ENCODE measurements around the gene TDRD1. TPM values are rescaled to one million over a fixed set of nuclear protein-coding genes. Genes with fewer than 3 reads are reported as not detected.

Gene TDRD1
- total and polyA plus RNA-seq, 9 of the 15 experiments (the other 6 are each of a cell fraction or from before 2014, with no cell fraction given) = not detected

- ChIA-PET POLR2A (no interaction called here), CTCF (ENCODE audit: low intra/inter-chr PET ratio) (no interaction called here)
These were observed 102.3 kb downstream of the TDRD1 start for GRCh38 chr10:114281461-114281860.

More at GRCh38 chr10:114281461-114281860, 102.3 kb downstream of the TDRD1 start:
- Histone ChIP-seq H4K20me1 (replicated peaks; ENCODE audit: control insufficient read depth, insufficient read depth, low read length) (no peaks in the 10 kb centered on the region), H3K4me3 (no peak overlapping the region), H2AFZ (ENCODE audit: low read depth, low read length) (no peak overlapping the region), H3K79me2 (ENCODE audit: control insufficient read depth, insufficient read depth, low read length) (no peaks in the 10 kb centered on the region), H3K9ac (ENCODE audit: insufficient read depth in 1 of 2, low read depth in 2 of 2, low read length in 2 of 2) (no peak overlapping the region), H3K4me1 (replicated peaks in 1 of 2; ENCODE audit: control insufficient read depth in 2 of 2, insufficient read depth in 2 of 2, low read length in 2 of 2) (peaks cover 0 to 6% of the 10 kb centered on the region in 2 experiments; a peak in 2 of 5 replicates), H3K9me1 (ENCODE audit: control insufficient read depth, insufficient read depth, low read length) (no peaks in the 10 kb centered on the region), H3K9me3 (replicated peaks; ENCODE audit: control insufficient read depth, insufficient read depth, low read depth, low read length) (no peaks in the 10 kb centered on the region), H3K27ac (ENCODE audit: extremely low read depth, low read depth, low read length) (no peak overlapping the region), H3K36me3 (ENCODE audit: control insufficient read depth, insufficient read depth, low read length) (no peaks in the 10 kb centered on the region), H3K4me2 (ENCODE audit: insufficient read depth, low read length) (no peak overlapping the region), H3K27me3 (ENCODE audit: control insufficient read depth in 2 of 2, insufficient read depth in 2 of 2, low read length in 2 of 2) (peaks cover 0 to 35% of the 10 kb centered on the region in 2 experiments; a peak in 2 of 5 replicates)
- 0% methylated on average over 2 of the region's 5 CpGs for WGBS (ENCODE audit: insufficient coverage, low coverage, missing lambda C conversion rate)
- in situ Hi-C loops (cut with MboI) (no loop called here), intact Hi-C loops (cut with micrococcal nuclease) (no loop called here)
- DNase-seq (ENCODE audit: extremely low read depth in 1 of 4, low spot score in 3 of 4) (no peak), FAIRE-seq (no peak), ATAC-seq (no peak)
- TF ChIP-seq ATF6 (CRISPR knock-in tag; IDR thresholded peaks at IDR 0.05) = no peak
- no peak for TF ChIP-seq TRIM25 (IDR thresholded peaks at IDR 0.05; ENCODE audit: borderline replicate concordance)
- TF ChIP-seq PTTG1 (tag; IDR thresholded peaks at IDR 0.05; ENCODE audit: low read depth) = no peak
- no peak for TF ChIP-seq HDAC8 (tag; IDR thresholded peaks at IDR 0.05)
- no peak for TF ChIP-seq HINFP (tag; conservative IDR thresholded peaks at IDR 0.05; ENCODE audit: low read depth)
- no peak for TF ChIP-seq POLR2H (tag; IDR thresholded peaks at IDR 0.05; ENCODE audit: low read depth)
- no peak for TF ChIP-seq SREBF2 (CRISPR knock-in tag; IDR thresholded peaks at IDR 0.05)
- TF ChIP-seq, protein P1, sequence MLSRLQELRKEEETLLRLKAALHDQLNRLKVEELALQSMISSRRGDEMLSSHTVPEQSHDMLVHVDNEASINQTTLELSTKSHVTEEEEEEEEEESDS (CRISPR knock-in tag; IDR thresholded peaks at IDR 0.05) = no peak
- no peak for TF ChIP-seq ZNF165 (CRISPR knock-in tag; IDR thresholded peaks at IDR 0.05; ENCODE audit: borderline replicate concordance)
- TF ChIP-seq ZEB2 (IDR thresholded peaks at IDR 0.05) = no peak
- TF ChIP-seq ZNF274 (IDR thresholded peaks at IDR 0.05; ENCODE audit: borderline replicate concordance, low read depth, low read length) = no peak
- no peak for TF ChIP-seq ZNF41 (CRISPR knock-in tag; conservative IDR thresholded peaks at IDR 0.05)
- no peak for TF ChIP-seq BHLHE40 (IDR thresholded peaks at IDR 0.05; ENCODE audit: low read length)
- no peak for TF ChIP-seq NFATC3 (IDR thresholded peaks at IDR 0.05)
- BruUV-seq (replicated peaks) = no TSS peak
